Measurements from ENCODE around the gene MYO3B. TPM values are rescaled to one million over a fixed set of nuclear protein-coding genes. Genes with fewer than 3 reads are reported as not detected.
"Not testable (repeated sequence)": the region's sequence is repeated elsewhere in the genome, so short reads cannot be mapped to it uniquely, and the experiment has no call there.

The MYO3B gene
- total and polyA plus RNA-seq, 2 experiments from 2014 or later = 0.11 TPM; not detected in 1

GRCh38 chr2:170276056-170276455 is 98.1 kb downstream of the MYO3B start:
- Histone ChIP-seq H3K4me1 (ENCODE audit: insufficient read depth) (no peaks in the 10 kb centered on the region), H3K27me3 (replicated peaks; ENCODE audit: insufficient read depth) (no peaks in the 10 kb centered on the region), H3K4me3 (no peak overlapping the region), H3K9me2 (ENCODE audit: insufficient read depth) (no peaks in the 10 kb centered on the region), H3F3A (ENCODE audit: insufficient read depth) (no peaks in the 10 kb centered on the region), H3K36me3 (ENCODE audit: low read depth) (no peaks in the 10 kb centered on the region), H4K20me1 (ENCODE audit: insufficient read depth) (no peaks in the 10 kb centered on the region), H3K79me2 (ENCODE audit: insufficient read depth) (no peaks in the 10 kb centered on the region), H3K9me3 (ENCODE audit: low read depth) (no peaks in the 10 kb centered on the region), H2AFZ (no peak overlapping the region), H3K9ac (no peak overlapping the region), H3K27ac (no peak overlapping the region), H3K4me2 (ENCODE audit: unreplicated experiment) (no peak overlapping the region)
- DNase-seq = no peak
- no peak for TF ChIP-seq EZH2 (IDR thresholded peaks at IDR 0.05; ENCODE audit: insufficient read depth, poor library complexity, severe bottlenecking)
- TF ChIP-seq EZH2phosphoT487 (IDR thresholded peaks at IDR 0.05; ENCODE audit: insufficient read depth, low read depth) = no peak
- 37 to 39% methylated on average over 3 of the region's 3 CpGs for WGBS, 2 experiments (ENCODE audit: low coverage in 1 of 2, low lambda C conversion rate in 2 of 2, missing lambda C conversion rate in 2 of 2)
- in situ Hi-C loops (cut with MboI) = no loop called here

- Histone ChIP-seq H3K27me3 (replicated peaks; ENCODE audit: insufficient read depth) (no peaks in the 10 kb centered on the region), H4K20me1 (ENCODE audit: insufficient read depth) (no peaks in the 10 kb centered on the region), H3K79me2 (ENCODE audit: insufficient read depth) (no peaks in the 10 kb centered on the region), H3K4me2 (ENCODE audit: unreplicated experiment) (no peak overlapping the region), H3F3A (ENCODE audit: insufficient read depth) (no peaks in the 10 kb centered on the region), H3K36me3 (ENCODE audit: low read depth) (no peaks in the 10 kb centered on the region), H3K4me1 (ENCODE audit: insufficient read depth) (no peaks in the 10 kb centered on the region), H3K4me3 (no peak overlapping the region), H2AFZ (no peak overlapping the region), H3K9ac (no peak overlapping the region), H3K27ac (no peak overlapping the region), H3K9me2 (ENCODE audit: insufficient read depth) (no peaks in the 10 kb centered on the region), H3K9me3 (ENCODE audit: low read depth) (no peaks in the 10 kb centered on the region)
- DNase-seq = no peak
- 45 to 53% methylated on average over 2 of the region's 2 CpGs for WGBS, 2 experiments (ENCODE audit: low coverage in 1 of 2, low lambda C conversion rate in 2 of 2, missing lambda C conversion rate in 2 of 2)
- TF ChIP-seq EZH2phosphoT487 (IDR thresholded peaks at IDR 0.05; ENCODE audit: insufficient read depth, low read depth) = no peak
- TF ChIP-seq EZH2 (IDR thresholded peaks at IDR 0.05; ENCODE audit: insufficient read depth, poor library complexity, severe bottlenecking) = no peak
- in situ Hi-C loops (cut with MboI) = no loop called here
Observed at GRCh38 chr2:170276925-170277629, 99.1 kb downstream of the MYO3B start.

GRCh38 chr2:170277951-170278350 is 100.0 kb downstream of the MYO3B start:
- no peaks in the 10 kb centered on the region for H4K20me1 ChIP-seq (ENCODE audit: insufficient read depth)
- no peaks in the 10 kb centered on the region for H3K4me1 ChIP-seq (ENCODE audit: insufficient read depth)
- H3K79me2 ChIP-seq (ENCODE audit: insufficient read depth) = no peaks in the 10 kb centered on the region
- no peak overlapping the region for H3K9ac ChIP-seq
- no peak overlapping the region for H3K4me2 ChIP-seq (ENCODE audit: unreplicated experiment)
- H3K27me3 ChIP-seq (replicated peaks; ENCODE audit: insufficient read depth) = no peaks in the 10 kb centered on the region
- TF ChIP-seq EZH2phosphoT487 (IDR thresholded peaks at IDR 0.05; ENCODE audit: insufficient read depth, low read depth) (no peak), EZH2 (IDR thresholded peaks at IDR 0.05; ENCODE audit: insufficient read depth, poor library complexity, severe bottlenecking) (no peak)
- no peak overlapping the region for H2AFZ ChIP-seq
- H3K4me3 ChIP-seq = no peak overlapping the region
- no peaks in the 10 kb centered on the region for H3F3A ChIP-seq (ENCODE audit: insufficient read depth)
- no peaks in the 10 kb centered on the region for H3K9me2 ChIP-seq (ENCODE audit: insufficient read depth)
- in situ Hi-C loops (cut with MboI) = no loop called here
- no peak for DNase-seq
- no peak overlapping the region for H3K27ac ChIP-seq
- H3K9me3 ChIP-seq (ENCODE audit: low read depth) = no peaks in the 10 kb centered on the region
- 56 to 61% methylated on average over 2 of the region's 2 CpGs for WGBS, 2 experiments (ENCODE audit: low coverage in 1 of 2, low lambda C conversion rate in 2 of 2, missing lambda C conversion rate in 2 of 2)
- no peaks in the 10 kb centered on the region for H3K36me3 ChIP-seq (ENCODE audit: low read depth)

- H3K27ac ChIP-seq; H3K4me3 ChIP-seq; H3K4me2 ChIP-seq (ENCODE audit: unreplicated experiment); H3K9ac ChIP-seq; H3K9me2 ChIP-seq (ENCODE audit: insufficient read depth); H3K4me1 ChIP-seq (ENCODE audit: insufficient read depth); H3K9me3 ChIP-seq (ENCODE audit: low read depth); H3F3A ChIP-seq (ENCODE audit: insufficient read depth); H3K79me2 ChIP-seq (ENCODE audit: insufficient read depth); H2AFZ ChIP-seq; in situ Hi-C loops (cut with MboI); H3K36me3 ChIP-seq (ENCODE audit: low read depth); DNase-seq; H3K27me3 ChIP-seq (replicated peaks; ENCODE audit: insufficient read depth); H4K20me1 ChIP-seq (ENCODE audit: insufficient read depth): not testable (repeated sequence)
- WGBS, 2 experiments (ENCODE audit: low coverage in 1 of 2, low lambda C conversion rate in 2 of 2, missing lambda C conversion rate in 2 of 2) = 28 to 38% methylated on average over 2 of the region's 2 CpGs
Observed at GRCh38 chr2:170279615-170280014, 101.7 kb downstream of the MYO3B start.

- Histone ChIP-seq H3K9me2 (ENCODE audit: insufficient read depth) (no peaks in the 10 kb centered on the region), H3K4me1 (ENCODE audit: insufficient read depth) (no peaks in the 10 kb centered on the region), H3K36me3 (ENCODE audit: low read depth) (no peaks in the 10 kb centered on the region), H3F3A (ENCODE audit: insufficient read depth) (no peaks in the 10 kb centered on the region), H3K9me3 (ENCODE audit: low read depth) (no peaks in the 10 kb centered on the region), H3K79me2 (ENCODE audit: insufficient read depth) (no peaks in the 10 kb centered on the region), H3K9ac (no peak overlapping the region), H3K27me3 (replicated peaks; ENCODE audit: insufficient read depth) (no peaks in the 10 kb centered on the region), H4K20me1 (ENCODE audit: insufficient read depth) (no peaks in the 10 kb centered on the region), H3K27ac (no peak overlapping the region), H3K4me2 (ENCODE audit: unreplicated experiment) (no peak overlapping the region), H3K4me3 (no peak overlapping the region), H2AFZ (no peak overlapping the region)
- 13 to 16% methylated on average over 3 of the region's 3 CpGs for WGBS, 2 experiments (ENCODE audit: low coverage in 1 of 2, low lambda C conversion rate in 2 of 2, missing lambda C conversion rate in 2 of 2)
- no peak for TF ChIP-seq EZH2 (IDR thresholded peaks at IDR 0.05; ENCODE audit: insufficient read depth, poor library complexity, severe bottlenecking)
- in situ Hi-C loops (cut with MboI) = no loop called here
- DNase-seq = no peak
Observed at GRCh38 chr2:170282851-170283250, 104.9 kb downstream of the MYO3B start.

Measured in GM23248 (cell line).